Stimulated activated CD4-positive, alpha-beta T cell treated with anti-CD3 and anti-CD28 coated beads, TNF-alpha, amount 100 ng/mL, for 4 hours (primary cell): ENCODE data around the gene GJA8.
"Not testable (repeated sequence)": the region's sequence is repeated elsewhere in the genome, so short reads cannot be mapped to it uniquely, and the experiment has no call there.

Experiments used
- DNase-seq, 3 experiments: peaks; one replicate each; pipeline ENCODE4 v3.0.0-alpha.2; 2020; ENCODE audit warnings: low read depth in 3 of 3

Gene GJA8

DNA sequence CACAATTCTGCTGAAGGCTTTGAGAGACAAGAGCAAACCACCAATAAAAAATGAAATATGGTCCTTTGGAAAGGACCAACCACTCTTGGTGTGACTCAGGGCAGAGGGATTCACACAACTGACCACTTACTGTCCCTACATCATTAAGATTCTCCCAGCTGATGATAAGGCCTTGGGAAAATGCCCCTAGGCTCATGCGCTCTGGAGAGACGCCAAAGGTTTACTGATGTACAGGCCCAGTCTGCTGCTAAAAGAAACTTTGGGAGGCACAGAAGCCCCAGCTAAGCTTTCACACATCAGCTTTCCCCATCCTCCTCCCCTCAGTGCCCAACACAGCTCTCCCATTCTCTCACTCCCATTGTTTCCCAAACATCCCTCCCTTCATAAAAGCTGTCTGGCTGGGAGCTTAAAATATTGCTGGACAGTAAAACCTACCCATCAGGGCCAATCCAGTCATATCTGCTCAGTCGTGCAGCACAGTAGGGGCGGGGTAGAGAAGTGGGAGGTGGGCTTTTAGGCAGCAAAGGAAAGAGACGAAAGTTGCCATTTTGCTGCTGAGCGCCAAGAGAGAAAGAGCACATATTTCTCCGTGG is at the start of gene GJA8:
GJA8 (plus strand) TSS at position 543 of the 593 bp plus-strand sequence. CDS start 5,161 bp downstream, outside the sequence.
- no peak for DNase-seq

DNA sequence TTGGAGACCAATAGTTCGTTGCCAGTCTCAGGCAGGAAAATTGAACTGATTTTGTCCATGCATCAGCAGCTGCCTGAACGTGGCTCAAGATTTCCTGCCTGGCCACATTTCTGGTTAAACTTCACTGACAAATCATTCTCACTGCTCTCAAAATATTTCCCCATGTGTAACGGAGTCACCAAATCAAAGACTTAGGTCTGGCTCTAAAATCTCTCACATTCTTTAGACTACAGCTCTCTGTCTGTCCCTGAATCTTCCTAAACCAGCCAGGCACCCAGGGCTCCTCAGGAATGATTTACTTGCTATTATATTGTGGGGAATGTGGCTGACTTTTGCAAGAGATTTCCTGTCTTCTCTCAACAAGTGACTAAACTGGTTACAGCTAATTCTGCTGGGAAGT is 49.2 kb upstream of the GJA8 start:
- no peak for DNase-seq

DNA sequence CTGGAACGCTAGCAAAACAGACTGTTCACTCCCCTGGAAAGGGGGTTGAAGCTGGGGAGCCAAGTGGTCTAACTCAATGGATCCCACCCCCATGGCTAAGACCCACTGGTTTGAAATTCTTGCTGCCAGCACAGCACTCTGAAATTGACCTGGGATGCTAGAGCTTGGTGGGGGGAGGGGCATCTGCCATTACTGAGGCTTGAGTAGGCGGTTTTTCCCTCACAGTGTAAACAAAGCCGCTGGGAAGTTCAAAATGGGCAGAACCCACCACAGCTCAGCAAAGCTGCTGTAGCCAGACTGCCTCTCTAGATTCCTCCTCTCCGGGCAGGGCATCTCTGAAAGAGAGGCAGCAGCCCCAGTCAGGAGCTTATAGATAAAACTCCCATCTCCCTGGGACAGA is 47.6 kb upstream of the GJA8 start:
- not testable (repeated sequence) for DNase-seq

DNA sequence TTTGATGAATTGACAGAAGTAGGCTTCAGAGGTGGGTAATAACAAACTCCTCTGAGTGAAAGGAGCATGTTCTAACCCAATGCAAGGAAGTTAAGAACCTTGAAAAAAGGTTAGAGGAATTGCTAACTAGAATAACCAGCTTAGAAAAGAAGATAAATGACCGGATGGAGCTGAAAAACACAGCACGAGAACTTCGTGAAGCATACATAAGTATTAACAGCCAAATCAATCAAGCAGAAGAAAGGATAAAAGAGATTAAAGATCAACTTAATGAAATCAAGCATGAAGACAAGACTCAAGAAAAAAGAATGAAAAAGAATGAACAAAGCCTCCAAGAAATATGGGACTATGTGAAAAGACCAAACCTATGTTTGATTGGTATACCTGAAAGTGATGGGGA is 46.6 kb upstream of the GJA8 start:
- not testable (repeated sequence) for DNase-seq

DNA sequence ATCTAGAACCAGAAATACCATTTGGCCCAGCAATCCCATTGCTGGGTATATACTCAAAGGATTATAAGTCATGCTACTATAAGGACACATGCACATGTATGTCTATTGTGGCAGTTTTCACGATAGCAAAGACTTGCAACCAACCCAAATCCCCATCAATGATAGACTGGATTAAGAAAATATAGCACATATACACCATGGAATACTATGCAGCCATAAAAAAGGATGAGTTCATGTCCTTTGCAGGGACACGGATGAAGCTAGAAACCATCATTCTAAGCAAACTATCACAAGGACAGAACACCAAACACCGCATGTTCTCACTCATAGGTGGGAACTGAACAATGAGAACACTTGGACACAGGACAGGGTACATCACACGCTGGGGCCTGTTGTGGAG is 35.4 kb upstream of the GJA8 start:
- not testable (repeated sequence) for DNase-seq

DNA sequence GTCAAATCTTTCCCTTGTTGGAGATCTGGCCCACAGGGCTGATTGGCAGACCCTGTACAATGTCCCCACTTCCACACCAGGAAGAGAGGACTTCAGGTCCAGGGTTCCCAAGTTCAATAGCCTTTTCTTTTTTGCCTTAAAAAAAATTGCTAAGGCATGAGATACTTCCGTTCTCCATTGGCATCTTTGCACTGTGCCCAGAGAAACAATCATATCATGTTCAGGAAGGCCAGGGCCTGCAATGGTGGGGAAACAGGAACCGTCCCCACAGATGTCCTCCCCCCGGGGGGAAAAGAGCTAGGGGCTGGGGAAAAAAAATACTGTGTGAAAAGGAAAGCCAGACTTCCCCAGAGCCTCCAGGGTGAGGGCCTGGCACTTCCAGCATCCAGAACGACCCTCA is 24.6 kb upstream of the GJA8 start:
- no peak for DNase-seq

DNA sequence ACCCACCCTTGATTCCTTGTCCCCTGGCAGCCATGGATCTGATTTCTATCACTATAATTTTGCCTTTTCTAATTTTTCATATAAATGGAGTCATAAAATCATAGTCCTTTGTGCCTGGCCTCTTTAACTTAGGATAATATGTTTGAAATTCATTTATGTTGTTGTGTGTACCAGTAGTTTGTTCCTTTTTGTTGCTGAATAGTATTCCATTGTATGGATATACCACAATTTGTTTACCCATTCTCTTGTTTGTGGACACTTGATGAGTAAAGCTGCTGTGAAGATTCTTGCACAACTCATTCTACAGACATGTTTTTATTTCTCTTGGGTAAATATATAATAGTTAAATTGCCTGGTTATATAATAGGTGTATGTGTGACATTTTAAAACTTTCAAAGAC is 22.7 kb upstream of the GJA8 start:
- no peak for DNase-seq

DNA sequence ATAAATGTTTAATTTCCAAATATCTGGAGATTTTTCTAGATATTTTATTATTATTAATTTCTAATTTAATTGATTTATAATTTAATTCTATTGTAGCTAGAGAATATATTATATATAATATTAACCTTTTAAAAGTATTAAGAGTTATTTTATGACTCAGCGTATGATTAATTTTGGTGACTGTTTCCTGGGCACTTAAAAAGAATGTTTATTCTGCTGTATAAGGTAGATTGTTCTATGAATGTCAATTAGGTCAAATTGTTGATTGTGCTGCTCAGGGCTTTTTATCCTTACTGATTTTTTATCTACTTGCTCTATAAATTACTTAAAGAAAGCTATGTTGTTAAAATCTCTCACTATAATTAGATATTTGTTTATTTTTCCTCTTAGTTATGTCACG is 20.1 kb upstream of the GJA8 start:
- no peak for DNase-seq

DNA sequence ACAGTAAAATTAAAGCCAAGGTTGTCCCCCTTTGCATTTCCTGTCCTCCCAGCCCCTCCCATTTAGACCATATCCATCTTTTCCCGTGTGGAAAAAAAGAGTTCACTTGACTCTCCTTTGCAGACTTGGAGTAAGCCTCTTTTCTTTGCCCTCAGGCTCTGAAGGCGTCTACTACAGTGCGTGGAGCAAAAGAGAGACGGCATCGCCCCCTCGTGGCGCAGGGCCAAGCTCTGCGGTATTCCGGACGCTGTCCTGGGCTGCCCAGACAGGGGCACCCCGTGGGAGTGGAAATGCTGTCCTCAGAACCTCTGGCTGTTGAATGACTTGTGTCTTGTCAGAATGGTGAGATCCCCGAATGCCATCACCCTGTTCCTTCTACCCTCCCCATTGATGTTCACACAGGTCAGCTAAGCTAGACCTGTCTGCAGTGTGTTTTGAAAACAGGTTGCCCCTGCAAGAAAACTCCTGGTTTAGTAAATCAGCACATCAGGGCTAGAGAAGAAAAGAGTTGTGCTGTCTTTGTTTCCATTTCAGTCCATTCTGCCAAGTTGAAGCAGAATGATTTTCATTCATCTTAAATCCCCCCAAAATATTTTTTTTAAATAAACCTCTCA is 12.3 kb upstream of the GJA8 start:
- peak; percentile 11 to 30 (median 19) for DNase-seq

DNA sequence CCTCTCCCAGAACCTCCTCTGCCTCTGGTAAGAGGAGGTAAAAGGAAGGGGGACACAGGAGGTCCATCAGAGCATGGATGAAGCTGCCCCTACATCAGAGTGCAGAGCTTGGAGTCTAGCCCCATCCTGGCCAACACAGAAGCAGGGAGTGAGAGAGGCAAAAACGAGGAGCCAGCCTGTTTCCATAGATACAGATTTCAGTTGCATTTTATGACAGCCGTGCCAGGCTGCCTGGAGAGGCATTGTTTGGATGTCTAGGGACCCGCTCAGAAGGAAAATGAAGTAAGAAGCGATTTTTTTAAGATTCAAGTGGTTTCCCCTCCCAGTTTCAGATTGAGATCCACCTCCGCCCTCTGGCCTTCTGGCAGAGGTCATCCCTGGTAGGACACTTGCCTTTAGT is 11.5 kb upstream of the GJA8 start:
- no peak for DNase-seq

DNA sequence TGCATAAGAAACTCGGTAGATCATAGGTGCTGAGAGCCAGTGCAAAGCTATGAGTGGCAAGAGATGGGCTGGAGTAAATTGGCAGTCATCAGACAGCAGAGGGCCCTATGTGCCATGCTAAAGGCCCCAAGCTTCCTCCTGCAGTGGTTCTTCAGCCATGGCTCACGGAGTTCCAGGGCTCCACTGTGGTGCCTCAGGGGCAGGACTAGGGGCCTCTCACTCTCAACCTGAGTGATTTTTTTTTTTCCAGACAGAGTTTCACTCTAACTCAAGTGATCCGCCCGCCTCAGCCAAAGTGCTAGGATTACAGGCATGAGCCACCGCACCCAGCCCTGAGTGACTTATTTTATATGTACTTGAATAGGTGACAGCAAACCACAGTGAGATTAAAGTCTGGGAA is 10.4 kb upstream of the GJA8 start:
- DNase-seq, result no peak

DNA sequence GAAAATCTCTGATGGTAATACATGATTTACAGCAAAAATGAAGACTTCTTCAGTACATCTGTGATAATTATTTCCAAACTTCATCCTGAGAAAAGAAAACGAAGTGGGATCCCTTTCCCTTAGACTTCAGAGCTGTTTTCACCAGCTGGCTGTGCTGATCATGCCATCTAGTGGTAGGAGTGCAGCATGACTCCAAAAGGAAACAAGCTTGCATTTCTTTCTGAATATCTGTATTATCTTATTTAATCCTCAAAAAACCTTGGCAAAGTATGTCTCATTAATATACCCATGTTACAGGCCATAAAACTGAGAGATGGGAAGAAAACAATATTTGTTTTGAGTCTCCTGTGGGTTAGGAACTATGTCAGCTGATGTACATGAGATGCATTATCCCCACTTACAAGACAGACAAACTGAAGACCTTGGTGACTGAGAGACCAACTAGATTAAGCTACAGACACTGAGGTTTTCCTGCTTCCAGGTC is 9.8 kb upstream of the GJA8 start:
- DNase-seq, result no peak

DNA sequence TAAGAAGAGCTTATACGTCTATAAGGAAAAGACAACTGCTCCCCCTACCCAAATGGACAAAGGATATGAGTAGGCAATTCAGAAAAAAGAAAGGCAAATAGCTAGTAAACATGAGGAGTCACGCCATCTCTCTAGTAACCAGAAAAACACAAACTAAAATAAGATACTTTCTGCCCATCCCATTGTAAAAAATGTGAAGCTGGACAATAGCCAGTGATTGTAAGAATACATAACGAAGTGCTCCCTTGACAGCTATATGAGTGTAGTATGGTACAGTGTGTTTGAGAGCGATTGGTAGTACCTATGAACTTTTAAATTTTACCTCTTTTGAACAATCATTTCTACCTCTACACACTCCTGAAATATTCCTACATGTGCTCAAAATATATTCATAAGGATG is 7.5 kb upstream of the GJA8 start:
- no peak for DNase-seq

DNA sequence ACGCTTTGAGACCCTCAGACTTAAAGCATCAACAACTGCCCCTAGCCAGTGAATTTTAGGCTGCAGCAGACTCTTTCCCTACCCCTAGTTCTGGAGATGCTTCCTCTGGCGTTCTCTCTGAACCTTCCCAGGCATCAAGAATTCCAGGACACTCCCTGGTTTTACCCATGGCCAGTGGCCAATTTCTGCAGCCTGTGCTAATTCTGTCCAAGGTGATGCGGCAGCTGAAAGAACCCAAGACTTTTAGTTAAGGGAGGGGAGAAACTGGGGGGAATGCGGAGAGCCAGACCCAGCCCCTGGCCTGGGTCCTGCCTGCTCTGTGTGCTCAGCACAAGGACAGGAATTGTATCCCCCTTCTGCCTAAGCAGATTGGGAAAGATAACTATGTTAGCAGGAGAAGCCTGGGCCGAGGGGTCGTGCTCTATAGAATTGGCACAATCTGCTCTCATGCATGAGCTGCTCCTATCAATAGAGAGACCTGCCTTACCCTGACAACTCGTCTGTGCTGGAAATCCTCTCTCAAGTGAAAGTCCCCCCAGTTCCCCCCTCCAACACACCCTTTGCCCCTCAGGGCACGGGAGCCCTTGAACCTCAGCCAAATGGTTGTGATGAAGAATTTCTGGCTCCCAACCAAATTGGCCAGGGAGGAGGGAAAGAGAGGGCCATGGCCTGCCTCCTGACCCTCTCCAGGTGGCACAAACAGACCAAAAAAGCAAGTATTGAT is 5.4 kb upstream of the GJA8 start:
- DNase-seq, result no peak

DNA sequence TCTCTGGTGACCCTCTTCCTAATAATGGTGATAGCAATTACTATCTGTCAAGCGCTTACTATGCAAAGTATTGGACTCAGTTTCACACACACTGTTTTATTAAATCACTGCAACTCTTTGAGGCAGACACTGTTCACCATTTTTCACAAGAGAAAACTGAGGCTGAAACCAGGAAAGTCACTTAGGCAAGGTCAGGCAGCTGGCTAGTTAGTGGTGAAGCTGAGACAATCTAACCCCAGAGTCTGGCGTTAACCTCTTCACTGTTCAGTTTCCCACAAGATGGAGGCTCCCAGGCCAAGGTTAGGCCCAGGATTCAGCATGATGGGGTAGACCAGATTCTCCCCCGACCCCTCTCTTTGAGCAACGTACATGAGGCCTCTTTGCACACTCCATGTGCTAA is 4.8 kb upstream of the GJA8 start:
- DNase-seq, result no peak

DNA sequence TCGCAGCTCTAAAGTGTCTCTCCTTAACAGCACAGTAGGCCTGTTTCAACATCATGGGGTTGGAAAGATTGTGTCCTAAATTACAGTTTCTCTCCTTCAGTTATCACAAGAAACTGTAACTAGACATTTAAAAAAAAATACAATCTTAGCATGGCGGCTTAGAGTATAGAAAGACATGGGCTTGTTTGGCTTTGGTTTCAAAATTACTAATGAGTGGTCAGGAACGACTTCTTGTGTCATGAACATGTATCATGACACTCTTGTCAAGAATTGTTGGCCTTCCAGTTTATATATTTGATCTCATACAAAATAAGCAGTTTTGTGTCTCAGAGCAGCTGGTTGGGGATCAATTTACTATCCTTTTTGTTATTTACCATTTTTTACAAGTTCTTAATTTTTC is 2.1 kb downstream of the GJA8 start:
- DNase-seq, result no peak

DNA sequence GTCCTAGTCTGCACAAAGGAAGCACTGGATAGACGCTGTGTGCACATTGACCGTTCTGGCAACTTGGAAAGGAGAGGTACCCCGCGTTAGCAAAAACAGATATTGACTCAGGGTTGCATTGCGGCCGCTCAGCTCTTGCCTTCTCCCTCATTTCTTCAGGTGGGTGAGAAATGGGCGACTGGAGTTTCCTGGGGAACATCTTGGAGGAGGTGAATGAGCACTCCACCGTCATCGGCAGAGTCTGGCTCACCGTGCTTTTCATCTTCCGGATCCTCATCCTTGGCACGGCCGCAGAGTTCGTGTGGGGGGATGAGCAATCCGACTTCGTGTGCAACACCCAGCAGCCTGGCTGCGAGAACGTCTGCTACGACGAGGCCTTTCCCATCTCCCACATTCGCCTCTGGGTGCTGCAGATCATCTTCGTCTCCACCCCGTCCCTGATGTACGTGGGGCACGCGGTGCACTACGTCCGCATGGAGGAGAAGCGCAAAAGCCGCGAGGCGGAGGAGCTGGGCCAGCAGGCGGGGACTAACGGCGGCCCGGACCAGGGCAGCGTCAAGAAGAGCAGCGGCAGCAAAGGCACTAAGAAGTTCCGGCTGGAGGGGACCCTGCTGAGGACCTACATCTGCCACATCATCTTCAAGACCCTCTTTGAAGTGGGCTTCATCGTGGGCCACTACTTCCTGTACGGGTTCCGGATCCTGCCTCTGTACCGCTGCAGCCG is 5.4 kb downstream of the GJA8 start:
- DNase-seq, result no peak

DNA sequence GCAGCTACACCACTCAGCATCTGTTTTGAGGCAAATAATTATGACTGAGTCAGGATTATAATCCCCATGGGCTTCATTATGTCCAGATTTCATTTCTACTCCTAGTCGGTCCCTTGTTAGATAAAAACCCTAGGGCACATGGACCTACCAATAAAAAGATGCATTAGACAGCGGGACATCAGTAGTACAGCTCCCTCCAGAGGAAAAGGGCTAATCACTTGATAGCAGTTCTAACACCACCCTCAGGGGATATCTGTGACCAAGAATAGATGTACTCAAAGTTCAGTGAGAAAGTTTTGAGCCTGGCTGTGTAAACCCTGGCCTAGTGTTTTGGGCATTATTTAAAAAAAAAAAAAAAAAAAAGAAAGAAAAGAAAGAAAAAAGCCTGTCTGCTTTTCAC is 10.0 kb downstream of the GJA8 start:
- no peak for DNase-seq

DNA sequence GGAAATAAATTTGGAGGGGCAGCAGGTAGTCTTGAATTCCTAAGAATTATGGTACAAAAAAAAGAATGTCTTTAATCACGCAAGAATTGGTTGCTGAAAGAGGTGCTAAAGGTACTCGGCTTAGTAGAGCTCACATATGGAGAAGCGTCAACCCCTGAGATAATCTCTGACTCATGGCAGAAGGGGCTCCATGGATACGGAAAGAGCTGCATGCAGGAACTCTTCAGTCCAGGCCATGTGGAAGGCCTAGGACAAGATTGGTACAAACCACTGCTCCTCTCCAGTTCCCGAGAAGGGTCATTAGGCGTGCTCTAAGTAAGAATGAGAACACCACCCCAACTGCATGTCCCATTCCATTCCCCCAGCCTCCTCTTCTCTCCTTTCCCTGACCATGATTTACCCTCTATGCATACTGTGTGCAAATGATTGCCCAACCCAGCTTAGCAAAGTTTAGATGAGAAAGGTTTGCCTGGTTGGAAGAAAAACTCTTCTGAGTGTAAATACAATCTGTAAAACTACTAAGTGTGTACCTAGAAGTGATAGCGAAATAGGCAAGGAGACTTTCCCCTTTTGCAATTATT is 10.9 kb downstream of the GJA8 start:
- no peak for DNase-seq

DNA sequence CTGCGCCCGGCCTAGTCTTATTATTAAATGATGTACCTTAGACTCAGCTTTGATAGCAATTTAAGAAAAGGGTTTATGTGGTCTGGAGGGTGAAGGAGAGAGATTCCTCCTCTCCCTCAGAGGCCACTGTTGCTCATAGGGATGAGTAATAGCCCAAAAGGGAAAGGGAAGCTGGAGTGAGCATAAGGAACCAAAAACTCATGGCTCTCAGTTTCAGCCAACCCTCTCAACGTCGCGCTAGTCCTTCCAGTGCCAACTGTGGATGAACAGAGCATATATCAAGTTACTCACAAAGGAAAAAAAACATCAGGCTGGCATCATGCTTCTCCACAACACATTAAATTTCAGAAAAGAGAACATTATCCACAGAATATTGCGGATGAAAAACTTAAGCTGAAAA is 17.3 kb downstream of the GJA8 start:
- no peak for DNase-seq

DNA sequence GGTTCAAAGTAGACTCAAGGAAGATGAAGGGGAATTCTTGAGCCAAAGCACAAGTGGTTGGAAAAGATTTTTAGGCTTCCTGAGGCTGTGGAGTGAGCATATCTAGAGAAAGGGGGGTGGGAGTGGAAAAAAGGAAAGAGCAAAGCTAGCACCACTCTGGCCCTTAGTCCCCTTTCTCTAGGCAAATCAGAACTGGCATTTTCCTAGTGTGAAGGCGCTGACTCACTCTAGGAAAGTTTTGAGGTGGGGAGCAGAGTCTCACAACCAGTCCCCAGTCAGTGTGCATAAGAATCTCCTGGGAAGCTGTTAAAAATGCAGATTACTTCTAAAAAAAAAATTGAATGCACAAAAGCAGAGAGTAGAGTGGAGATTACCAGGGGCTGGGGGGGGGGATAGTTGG is 22.2 kb downstream of the GJA8 start:
- no peak for DNase-seq

DNA sequence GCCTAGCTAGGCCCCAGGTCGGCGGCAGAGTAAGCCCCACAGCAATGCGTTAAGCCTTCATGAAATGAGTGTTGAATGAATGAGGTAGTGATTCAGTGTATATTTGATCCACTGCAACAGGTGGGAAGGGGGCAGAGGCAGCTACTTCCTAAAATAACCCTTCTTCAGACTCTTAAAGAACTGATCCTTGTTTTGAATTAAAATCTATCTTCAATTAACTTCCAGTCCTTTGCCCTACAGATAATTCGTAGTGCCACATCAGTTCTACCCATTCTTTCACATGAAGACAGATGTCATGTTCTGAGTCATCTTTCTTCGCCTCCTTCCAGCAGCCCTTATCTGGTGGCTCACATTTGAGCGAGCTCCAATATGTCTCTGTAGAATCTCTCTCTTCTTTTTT is 24.6 kb downstream of the GJA8 start:
- DNase-seq, result not testable (repeated sequence)
